Loucy (cell line): ENCODE data around the gene EPHB1.

Experiments
- CTCF ChIP-seq: fragments of 200-600 bp; sonication (generic); conservative IDR thresholded peaks from 2 replicates; pipeline ENCODE4 v1.5.1; 2014; ENCODE audit warnings: mild to moderate bottlenecking, antibody characterized with exemption, low read length
- EZH2phosphoT487 ChIP-seq: fragments of 200-600 bp; IDR thresholded peaks from 2 replicates; pipeline ENCODE4 v1.6.1; 2018; ENCODE audit warnings: antibody characterized with exemption, mild to moderate bottlenecking, moderate library complexity, borderline replicate concordance

GRCh38 chr3:135109681-135110080 lies 314.6 kb downstream of the EPHB1 start:
- no peak for TF ChIP-seq CTCF
- TF ChIP-seq EZH2phosphoT487, result no peak
